Astrocyte (in vitro differentiated cells and primary cell): ENCODE results near the gene RASL12.

Experiments used
- EZH2 ChIP-seq: IDR thresholded peaks from 2 replicates; pipeline ENCODE4 v1.6.1; 2012; ENCODE audit warnings: mild to moderate bottlenecking, low read length, inconsistent platforms; ENCODE audit not compliant: insufficient read depth
- TF ChIP-seq, protein P1 (sequence below): IDR thresholded peaks from 2 replicates; pipeline ENCODE4 v1.5.1; 2011; ENCODE audit warnings: low read depth, mild to moderate bottlenecking, inconsistent platforms, low read length, moderate library complexity; ENCODE audit not compliant: insufficient read depth

DNA sequence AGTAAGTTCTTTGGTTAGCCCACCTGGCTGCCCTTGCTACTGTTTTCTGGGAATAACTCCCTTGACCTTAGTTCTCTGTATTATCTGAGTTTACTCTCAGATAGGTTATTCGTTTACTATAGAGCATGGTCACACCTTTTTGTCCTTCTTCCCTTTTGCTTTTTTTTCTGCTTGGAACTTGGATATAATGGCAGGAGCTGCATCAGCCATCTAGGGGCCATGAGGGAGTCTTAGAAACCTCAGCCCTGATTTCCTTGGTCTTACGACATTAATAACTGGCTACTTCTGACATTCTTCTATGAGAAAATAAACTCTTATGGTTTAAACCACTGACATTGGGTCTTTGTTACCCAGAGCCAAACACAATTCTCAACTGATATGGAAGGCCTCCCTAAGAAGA lies 26.0 kb downstream of the RASL12 start:
- TF ChIP-seq, protein P1, sequence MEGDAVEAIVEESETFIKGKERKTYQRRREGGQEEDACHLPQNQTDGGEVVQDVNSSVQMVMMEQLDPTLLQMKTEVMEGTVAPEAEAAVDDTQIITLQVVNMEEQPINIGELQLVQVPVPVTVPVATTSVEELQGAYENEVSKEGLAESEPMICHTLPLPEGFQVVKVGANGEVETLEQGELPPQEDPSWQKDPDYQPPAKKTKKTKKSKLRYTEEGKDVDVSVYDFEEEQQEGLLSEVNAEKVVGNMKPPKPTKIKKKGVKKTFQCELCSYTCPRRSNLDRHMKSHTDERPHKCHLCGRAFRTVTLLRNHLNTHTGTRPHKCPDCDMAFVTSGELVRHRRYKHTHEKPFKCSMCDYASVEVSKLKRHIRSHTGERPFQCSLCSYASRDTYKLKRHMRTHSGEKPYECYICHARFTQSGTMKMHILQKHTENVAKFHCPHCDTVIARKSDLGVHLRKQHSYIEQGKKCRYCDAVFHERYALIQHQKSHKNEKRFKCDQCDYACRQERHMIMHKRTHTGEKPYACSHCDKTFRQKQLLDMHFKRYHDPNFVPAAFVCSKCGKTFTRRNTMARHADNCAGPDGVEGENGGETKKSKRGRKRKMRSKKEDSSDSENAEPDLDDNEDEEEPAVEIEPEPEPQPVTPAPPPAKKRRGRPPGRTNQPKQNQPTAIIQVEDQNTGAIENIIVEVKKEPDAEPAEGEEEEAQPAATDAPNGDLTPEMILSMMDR = no peak
- TF ChIP-seq EZH2 = no peak
